Posterior cingulate gyrus (tissue), 11 donors: Measurements from ENCODE around the gene MYO1H.
A peak's percentile ranks its signal among the peaks of the same experiment; 100 is the strongest.
"Not testable (repeated sequence)": the region's sequence is repeated elsewhere in the genome, so short reads cannot be mapped to it uniquely, and the experiment has no call there.

Experiments
- DNase-seq, 10 donors: peaks; one replicate each; pipeline versions ENCODE4 v3.0.0 to v3.0.0-alpha.2; 2020 to 2021; ENCODE audit warnings: mixed read lengths in 3 of 10
- intact Hi-C: fragments of 100-400 bp; cut with DNase I; formaldehyde crosslinking; loops from one replicate; pipeline ENCODE4 v1.15.1; 2023

Gene MYO1H

DNA sequence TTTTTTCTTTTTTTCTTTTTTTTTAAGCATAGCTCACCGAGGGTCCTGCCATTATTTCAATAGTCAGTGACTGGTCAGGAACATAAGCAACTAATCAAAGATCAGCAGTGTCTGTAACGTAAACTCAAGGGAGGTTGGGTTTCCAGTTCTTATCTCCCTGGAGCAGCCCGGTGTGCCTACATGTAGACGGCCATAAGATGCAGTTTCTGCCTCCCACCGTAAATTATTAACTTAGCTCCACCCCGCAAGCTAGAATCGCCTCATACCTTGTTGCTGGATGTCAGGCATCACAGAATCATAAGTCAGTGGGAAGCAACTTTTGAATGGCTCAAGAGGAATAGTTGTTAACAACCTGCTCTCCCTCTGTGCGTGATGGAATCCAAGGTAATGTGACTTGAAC is at the start of gene MYO1H:
Gene MYO1H, plus strand, starts transcription at position 312 of the 400 bp plus-strand sequence. Its CDS starts 61 bp downstream, at position 373.
- intact Hi-C loops = no loop called here
- no peak for DNase-seq

DNA sequence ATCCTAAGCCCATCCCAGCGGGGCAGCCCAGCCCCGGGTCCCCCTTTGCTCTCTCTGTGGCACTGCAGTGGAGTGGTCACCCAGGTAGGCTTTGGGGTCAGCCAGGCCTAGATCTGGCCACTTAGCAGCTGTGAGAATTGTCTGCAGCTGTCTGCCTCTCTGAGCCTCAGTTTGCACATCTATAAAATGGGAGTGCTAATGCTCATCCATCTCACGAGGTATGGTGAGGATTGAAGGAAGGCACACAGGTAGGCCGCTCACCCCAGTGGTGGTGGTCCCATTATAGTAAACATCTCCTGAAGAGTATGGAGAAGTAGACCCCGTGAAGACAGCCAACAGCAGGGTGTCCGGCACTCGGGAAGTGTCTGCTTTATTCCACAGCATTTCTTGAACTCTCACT is 47.9 kb upstream of the MYO1H start:
- no peak for DNase-seq
- intact Hi-C loops = no loop called here

DNA sequence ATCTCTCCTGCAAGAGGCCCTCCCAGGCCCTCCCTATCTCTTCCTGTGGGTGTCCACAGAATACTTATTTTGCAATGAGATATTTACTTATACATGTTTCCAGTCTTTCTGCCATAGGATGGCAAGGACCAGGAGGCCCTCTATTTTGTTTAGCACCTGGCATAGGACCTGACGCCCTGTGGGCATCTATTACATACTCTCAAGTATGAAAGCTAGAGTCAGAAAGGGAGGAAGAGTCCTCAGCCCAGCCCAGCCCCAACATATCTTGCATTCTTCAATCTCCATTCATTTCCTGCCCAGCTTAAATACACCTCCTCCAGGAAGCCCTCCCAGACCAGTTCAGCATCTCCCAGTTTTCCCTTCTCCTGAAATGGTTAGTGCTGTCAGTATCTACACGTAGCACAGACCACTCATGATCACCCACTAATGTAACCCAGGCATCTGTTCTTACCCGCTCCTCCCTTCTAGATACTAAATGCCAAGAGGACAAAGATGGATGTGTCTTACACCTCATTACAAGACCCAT is 46.0 kb upstream of the MYO1H start:
- DNase-seq = no peak
- intact Hi-C loops = no loop called here

DNA sequence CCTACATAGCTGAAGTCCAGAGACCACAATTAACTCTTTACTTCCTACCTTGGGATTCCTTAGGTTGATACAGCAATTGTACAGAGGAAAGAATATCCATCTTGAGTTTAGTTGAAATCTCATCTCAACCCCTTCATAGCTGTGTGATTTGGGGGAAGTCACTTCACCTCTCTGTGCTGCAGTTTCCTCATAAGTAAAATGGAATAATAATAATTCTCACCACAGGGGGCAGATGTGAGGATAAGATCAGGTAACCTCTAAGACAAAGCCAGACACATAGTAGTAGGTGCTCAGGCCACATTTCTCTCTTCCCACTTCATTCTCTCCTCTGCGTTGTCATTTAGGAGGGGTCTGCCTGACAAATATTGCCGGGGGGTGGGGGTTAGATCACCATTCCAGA is 45.3 kb upstream of the MYO1H start:
- intact Hi-C loops = no loop called here
- DNase-seq = no peak

- intact Hi-C loops = no loop called here
Observed at GRCh38 chr12:109302770-109303169, 44.9 kb upstream of the MYO1H start.

GRCh38 chr12:109304485-109304884 is 43.2 kb upstream of the MYO1H start:
- DNase-seq = no peak
- intact Hi-C loops = no loop called here

More at GRCh38 chr12:109302770-109303169, 44.9 kb upstream of the MYO1H start:
- DNase-seq = no peak

GRCh38 chr12:109305547-109305946 is 42.2 kb upstream of the MYO1H start:
- DNase-seq = no peak
- intact Hi-C loops = no loop called here

GRCh38 chr12:109307051-109307450 is 40.6 kb upstream of the MYO1H start:
- no peak for DNase-seq
- intact Hi-C loops = no loop called here

GRCh38 chr12:109308534-109309380 is 38.9 kb upstream of the MYO1H start, which contains the start of gene FOXN4:
FOXN4 (minus strand) TSS chr12:109309284; CDS start chr12:109308321, 963 bp downstream.
- intact Hi-C loops = no loop called here
- DNase-seq = no peak

DNA sequence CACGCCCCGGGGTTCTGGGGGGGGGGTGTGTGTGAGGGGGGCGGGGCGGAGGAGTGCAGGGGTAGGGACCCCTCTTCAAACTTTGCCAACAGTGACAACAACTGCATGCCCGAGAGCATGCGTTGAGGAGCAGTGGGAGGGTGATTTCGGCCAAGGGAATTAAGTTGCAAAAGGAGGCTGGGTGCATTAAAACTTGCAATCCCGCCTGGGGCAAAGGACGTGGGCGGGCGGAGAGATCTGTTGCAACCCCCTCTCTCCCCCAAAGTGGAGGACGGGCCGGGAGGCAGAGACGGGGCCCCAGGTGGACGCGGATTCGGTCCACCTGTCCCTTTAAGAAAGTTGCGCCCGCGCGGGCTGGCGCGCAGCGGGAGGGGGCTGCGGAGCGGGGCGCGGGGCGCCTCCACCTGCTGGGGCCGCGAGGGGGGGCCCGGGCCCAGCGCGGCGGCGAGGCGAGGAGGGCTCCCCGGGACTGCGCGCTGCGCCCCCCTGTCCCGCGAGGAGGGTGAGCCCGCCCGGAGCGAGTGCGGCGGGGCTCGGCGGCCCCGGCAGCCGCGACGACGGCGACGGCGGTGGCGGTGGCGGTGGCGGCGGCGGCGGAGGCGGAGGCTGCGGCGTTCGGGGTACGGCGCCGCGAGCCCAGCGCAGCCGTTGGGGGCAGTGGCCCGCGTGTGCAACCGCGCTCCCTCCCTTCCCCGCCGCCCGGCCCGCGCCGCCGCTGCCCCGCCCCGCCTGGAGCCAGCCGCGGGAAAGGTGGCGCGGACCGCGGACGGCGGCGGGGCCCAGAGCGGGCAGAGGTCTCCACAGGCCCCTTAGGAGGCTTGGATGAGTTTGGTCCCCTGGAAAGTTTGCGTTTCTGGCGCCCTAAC is 38.1 kb upstream of the MYO1H start:
- no peak for DNase-seq
- intact Hi-C loops = no loop called here

GRCh38 chr12:109310247-109311125 is 37.2 kb upstream of the MYO1H start:
- intact Hi-C loops = no loop called here
- DNase-seq = peak in 1 of 10 donors; percentile 85

- DNase-seq, intact Hi-C loops: not testable (repeated sequence)
Observed at GRCh38 chr12:109321294-109321693, 26.4 kb upstream of the MYO1H start.

DNA sequence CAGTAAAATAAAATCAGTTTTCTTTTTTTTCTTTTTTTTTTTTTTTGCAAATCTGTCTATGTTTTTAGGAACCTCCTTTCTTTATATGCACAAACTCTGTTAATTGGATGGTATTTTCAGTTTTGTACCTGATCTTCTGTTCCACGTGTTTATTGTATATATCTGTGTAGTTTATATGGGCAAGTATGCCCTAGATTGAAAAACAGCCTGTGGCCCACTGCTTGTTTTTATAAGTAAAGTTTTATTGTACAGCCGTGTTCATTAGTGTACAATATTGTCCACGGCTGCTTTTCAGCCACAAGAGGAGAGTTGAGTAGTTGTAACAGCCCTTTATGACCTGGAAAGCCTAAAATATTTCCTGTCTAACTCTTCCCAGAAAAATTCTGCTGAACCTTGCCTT is 18.7 kb upstream of the MYO1H start:
- no peak for DNase-seq
- intact Hi-C loops = no loop called here

- no peak for DNase-seq
- intact Hi-C loops = no loop called here
Observed at GRCh38 chr12:109329686-109330085, 18.0 kb upstream of the MYO1H start.

GRCh38 chr12:109330282-109331230 is 17.1 kb upstream of the MYO1H start:
- intact Hi-C loops = no loop called here
- no peak for DNase-seq

- intact Hi-C loops = no loop called here
- DNase-seq = no peak
Observed at GRCh38 chr12:109331301-109331952, 16.3 kb upstream of the MYO1H start.

GRCh38 chr12:109334887-109335286 is 12.8 kb upstream of the MYO1H start:
- no peak for DNase-seq
- intact Hi-C loops = no loop called here

GRCh38 chr12:109336593-109336992 is 11.1 kb upstream of the MYO1H start:
- intact Hi-C loops = no loop called here
- DNase-seq = no peak

- intact Hi-C loops = no loop called here
- no peak for DNase-seq
Observed at GRCh38 chr12:109343677-109344076, 4.0 kb upstream of the MYO1H start.
